ENCODE data around the gene TAF10. TPM values are rescaled to one million over a fixed set of nuclear protein-coding genes. Genes with fewer than 3 reads are reported as not detected.

The TAF10 gene
- total and polyA plus RNA-seq, 2 of the 13 experiments (the other 11 are each of a cell fraction or from before 2014, with no cell fraction given): 71.3 to 134 TPM

GRCh38 chr11:6612213-6613041 is at the start of gene TAF10 (continued):
- TF ChIP-seq HOMEZ (CRISPR knock-in tag; IDR thresholded peaks at IDR 0.05; ENCODE audit: low read depth): no peak
- peak; percentile 39; the same call in 1 of the 2 replicates for TF ChIP-seq ZNF766 (CRISPR knock-in tag; IDR thresholded peaks at IDR 0.05; ENCODE audit: borderline replicate concordance)
- TF ChIP-seq ZNF281 (CRISPR knock-in tag; IDR thresholded peaks at IDR 0.05; ENCODE audit: borderline replicate concordance): no peak
- no peak for TF ChIP-seq ZNF780A (CRISPR knock-in tag; IDR thresholded peaks at IDR 0.05)
- TF ChIP-seq SNAPC5 (CRISPR knock-in tag; IDR thresholded peaks at IDR 0.05; ENCODE audit: borderline replicate concordance): 0 out of 2 replicates have a peak, but pooled peaks have one; percentile 4
- no peak for TF ChIP-seq KLF12 (CRISPR knock-in tag; IDR thresholded peaks at IDR 0.05; ENCODE audit: borderline replicate concordance)
- TF ChIP-seq SOX13 (IDR thresholded peaks at IDR 0.05): no peak
- TF ChIP-seq SOX13 (CRISPR knock-in tag; conservative IDR thresholded peaks at IDR 0.05 in 1 of 2, IDR thresholded peaks at IDR 0.05 in 1 of 2): 0 out of 4 replicates have a peak, but pooled peaks of 1 of the 2 experiments have one; percentile 22
- TF ChIP-seq RFX5 (IDR thresholded peaks at IDR 0.05; ENCODE audit: low read depth, low read length): peak; percentile 69; the same call in 1 of the 2 replicates
- TF ChIP-seq ZNF546 (CRISPR knock-in tag; conservative IDR thresholded peaks at IDR 0.05): 0 out of 2 replicates have a peak, but pooled peaks have one; percentile 25
- peak; percentile 92 for TF ChIP-seq RBFOX2 (IDR thresholded peaks at IDR 0.05; ENCODE audit: low read depth, low read length)
- TF ChIP-seq KDM6A (CRISPR knock-in tag; IDR thresholded peaks at IDR 0.05; ENCODE audit: low read depth): no peak
- TF ChIP-seq ZNF564 (CRISPR knock-in tag; IDR thresholded peaks at IDR 0.05): 0 out of 2 replicates have a peak, but pooled peaks have one; percentile 38
- TF ChIP-seq ZNF878 (CRISPR knock-in tag; IDR thresholded peaks at IDR 0.05): no peak
- TF ChIP-seq HMGXB3 (CRISPR knock-in tag; IDR thresholded peaks at IDR 0.05; ENCODE audit: borderline replicate concordance): 0 out of 2 replicates have a peak, but pooled peaks have one; percentile 22
- no peak for TF ChIP-seq ZNF337 (CRISPR knock-in tag; IDR thresholded peaks at IDR 0.05; ENCODE audit: borderline replicate concordance, low read depth)
- no peak; the same call in 1 of the 2 replicates for TF ChIP-seq SIX1 (CRISPR knock-in tag; IDR thresholded peaks at IDR 0.05; ENCODE audit: borderline replicate concordance)
- TF ChIP-seq JDP2 (CRISPR knock-in tag; IDR thresholded peaks at IDR 0.05; ENCODE audit: borderline replicate concordance): no peak

Data from HepG2 (cell line).